ENCODE results near the gene PHF13. TPM values are rescaled to one million over a fixed set of nuclear protein-coding genes. Genes with fewer than 3 reads are reported as not detected.

PHF13 gene
- total and polyA plus RNA-seq, 2 donors (not counting 1 experiment from before 2014, with no cell fraction given): 12.1 to 13.7 TPM

- no peaks in the 10 kb centered on the region for H4K20me1 ChIP-seq (ENCODE audit: control insufficient read depth, extremely low read depth, insufficient read depth, low read length)
These were observed 34.0 kb upstream of the PHF13 start, which contains the start of gene ZBTB48 for GRCh38 chr1:6579374-6580118. ZBTB48 (plus strand) TSS chr1:6579994; CDS start chr1:6580610, 616 bp downstream.

GRCh38 chr1:6580119-6580592, 33.4 kb upstream of the PHF13 start:
- Histone ChIP-seq H4K20me1 (ENCODE audit: control insufficient read depth, extremely low read depth, insufficient read depth, low read length) (no peaks in the 10 kb centered on the region), H2AFZ (ENCODE audit: low read length) (peak overlapping the region; percentile 51), H3K4me3 (replicated peaks in 1 of 4; ENCODE audit: control extremely low read depth in 1 of 4, insufficient read depth in 1 of 4, low read depth in 3 of 4, low read length in 4 of 4) (peak overlapping the region; percentile 57 to 86 (median 70)), H3K4me2 (ENCODE audit: extremely low read depth, insufficient read depth, low read length) (peak overlapping the region; percentile 96), H3K4me1 (ENCODE audit: control insufficient read depth, extremely low read depth, insufficient read depth, low read length) (peaks cover 12% of the 10 kb centered on the region), H3K9ac (ENCODE audit: insufficient read depth, low read length) (peak overlapping the region; percentile 85), H3K27ac (ENCODE audit: insufficient read depth, low read length) (peak overlapping the region; percentile 82), H3K36me3 (ENCODE audit: control insufficient read depth, insufficient read depth, low read length) (peaks cover 2% of the 10 kb centered on the region), H3K27me3 (ENCODE audit: control insufficient read depth, insufficient read depth, low read length) (no peaks in the 10 kb centered on the region), H3K79me2 (ENCODE audit: control insufficient read depth, insufficient read depth, low read length) (peaks cover 6% of the 10 kb centered on the region), H3K9me3 (ENCODE audit: control insufficient read depth, insufficient read depth, low read depth, low read length) (no peaks in the 10 kb centered on the region)
- TF ChIP-seq EZH2 (IDR thresholded peaks at IDR 0.05; ENCODE audit: low read length, missing control alignments) (no peak), CTCF (conservative IDR thresholded peaks at IDR 0.05 in 1 of 2, IDR thresholded peaks at IDR 0.05 in 1 of 2; ENCODE audit: low read depth in 1 of 2, low read length in 2 of 2) (no peak)
- DNase-seq (ENCODE audit: low read depth in 2 of 2): no peak

More at GRCh38 chr1:6579374-6580118, 34.0 kb upstream of the PHF13 start, which contains the start of gene ZBTB48:
- H3K4me2 ChIP-seq (ENCODE audit: extremely low read depth, insufficient read depth, low read length): peak within 1 kb of the TSS; percentile 96
- peak within 1 kb of the TSS; percentile 82 for H3K27ac ChIP-seq (ENCODE audit: insufficient read depth, low read length)
- peaks cover 6% of the 10 kb centered on the region for H3K79me2 ChIP-seq (ENCODE audit: control insufficient read depth, insufficient read depth, low read length)
- H3K36me3 ChIP-seq (ENCODE audit: control insufficient read depth, insufficient read depth, low read length): peaks cover 2% of the 10 kb centered on the region
- TF ChIP-seq EZH2 (IDR thresholded peaks at IDR 0.05; ENCODE audit: low read length, missing control alignments) (no peak), CTCF (conservative IDR thresholded peaks at IDR 0.05 in 1 of 2, IDR thresholded peaks at IDR 0.05 in 1 of 2; ENCODE audit: low read depth in 1 of 2, low read length in 2 of 2) (no peak)
- DNase-seq (ENCODE audit: low read depth in 2 of 2): peak; percentile 93 to 96
- H3K9me3 ChIP-seq (ENCODE audit: control insufficient read depth, insufficient read depth, low read depth, low read length): no peaks in the 10 kb centered on the region
- no peaks in the 10 kb centered on the region for H3K27me3 ChIP-seq (ENCODE audit: control insufficient read depth, insufficient read depth, low read length)
- peak within 1 kb of the TSS; percentile 88 for H2AFZ ChIP-seq (ENCODE audit: low read length)
- peak within 1 kb of the TSS; percentile 57 to 86 (median 70) for H3K4me3 ChIP-seq (replicated peaks in 1 of 4; ENCODE audit: control extremely low read depth in 1 of 4, insufficient read depth in 1 of 4, low read depth in 3 of 4, low read length in 4 of 4)
- H3K9ac ChIP-seq (ENCODE audit: insufficient read depth, low read length): peak within 1 kb of the TSS; percentile 85
- H3K4me1 ChIP-seq (ENCODE audit: control insufficient read depth, extremely low read depth, insufficient read depth, low read length): peaks cover 12% of the 10 kb centered on the region

- peaks cover 2% of the 10 kb centered on the region for H3K36me3 ChIP-seq (ENCODE audit: control insufficient read depth, insufficient read depth, low read length)
- DNase-seq (ENCODE audit: low read depth in 2 of 2): no peak
- peak overlapping the region; percentile 57 to 86 (median 70) for H3K4me3 ChIP-seq (replicated peaks in 1 of 4; ENCODE audit: control extremely low read depth in 1 of 4, insufficient read depth in 1 of 4, low read depth in 3 of 4, low read length in 4 of 4)
- H3K27me3 ChIP-seq (ENCODE audit: control insufficient read depth, insufficient read depth, low read length): no peaks in the 10 kb centered on the region
- H3K4me2 ChIP-seq (ENCODE audit: extremely low read depth, insufficient read depth, low read length): peak overlapping the region; percentile 96
- H3K4me1 ChIP-seq (ENCODE audit: control insufficient read depth, extremely low read depth, insufficient read depth, low read length): peaks cover 12% of the 10 kb centered on the region
- peak overlapping the region; percentile 82 for H3K27ac ChIP-seq (ENCODE audit: insufficient read depth, low read length)
- peaks cover 6% of the 10 kb centered on the region for H3K79me2 ChIP-seq (ENCODE audit: control insufficient read depth, insufficient read depth, low read length)
- H2AFZ ChIP-seq (ENCODE audit: low read length): peak overlapping the region; percentile 7
- TF ChIP-seq CTCF (conservative IDR thresholded peaks at IDR 0.05 in 1 of 2, IDR thresholded peaks at IDR 0.05 in 1 of 2; ENCODE audit: low read depth in 1 of 2, low read length in 2 of 2) (peak in 1 of 2 donors; percentile 1), EZH2 (IDR thresholded peaks at IDR 0.05; ENCODE audit: low read length, missing control alignments) (no peak)
- H3K9ac ChIP-seq (ENCODE audit: insufficient read depth, low read length): peak overlapping the region; percentile 85
- H4K20me1 ChIP-seq (ENCODE audit: control insufficient read depth, extremely low read depth, insufficient read depth, low read length): no peaks in the 10 kb centered on the region
- no peaks in the 10 kb centered on the region for H3K9me3 ChIP-seq (ENCODE audit: control insufficient read depth, insufficient read depth, low read depth, low read length)
These were observed 32.7 kb upstream of the PHF13 start for GRCh38 chr1:6580593-6581409.

All from fibroblast of lung (primary cell).